HEK293 (cell line): ENCODE results near the gene GALR2.

ENCODE experiments used
- CTCF ChIA-PET: fragments of 350-600 bp; formaldehyde crosslinking; extraction: SDS; loops from one replicate; lab custom pipeline; 2021; ENCODE audit warnings: antibody characterized with exemption; lab: Yijun Ruan, JAX
- POLR2A ChIA-PET: fragments of 300-600 bp; formaldehyde crosslinking; extraction: SDS; loops from one replicate; lab custom pipeline; 2020; ENCODE audit warnings: antibody characterized with exemption, inconsistent platforms; lab: Yijun Ruan, JAX
- H3K27ac ChIP-seq: fragments of 200-500 bp; sonication (Bioruptor generic); 2 replicates; pipeline ENCODE4 v1.5.1; 2014; ENCODE audit warnings: low read depth, low read length, control low read depth, inconsistent platforms; ENCODE audit errors: extremely low read depth
- H3K36me3 ChIP-seq, 2 experiments: fragments of 200-500 bp in 1 of 2; sonication (Bioruptor generic) in 1 of 2; 1 replicate in 1 of 2; 2 replicates in 1 of 2; pipeline ENCODE4 v1.5.1; 2014 to 2017; ENCODE audit warnings: inconsistent platforms in 2 of 2, low read length in 2 of 2; ENCODE audit not compliant: control insufficient read depth in 2 of 2, insufficient read depth in 1 of 2
- H3K4me1 ChIP-seq: fragments of 200-500 bp; sonication (Bioruptor generic); 2 replicates; pipeline ENCODE4 v1.5.1; 2014; ENCODE audit warnings: mild to moderate bottlenecking, low read length, inconsistent platforms; ENCODE audit not compliant: control insufficient read depth, insufficient read depth
- H3K4me3 ChIP-seq: 2 replicates; pipeline ENCODE4 v1.5.1; 2011; ENCODE audit warnings: low read depth, mild to moderate bottlenecking, control low read depth, low read length, moderate library complexity
- H3K9me3 ChIP-seq: fragments of 200-500 bp; sonication (Bioruptor generic); 2 replicates; pipeline ENCODE4 v1.5.1; 2014; ENCODE audit warnings: low read depth, low read length, inconsistent platforms; ENCODE audit not compliant: control insufficient read depth, insufficient read depth
- ELK4 ChIP-seq: IDR thresholded peaks from 2 replicates; pipeline ENCODE4 v1.6.1; 2011; ENCODE audit warnings: mild to moderate bottlenecking, low read depth, low read length, borderline replicate concordance
- FEZF1 ChIP-seq: fragments of 450-650 bp; formaldehyde crosslinking; IDR thresholded peaks from 2 replicates; pipeline ENCODE4 v1.5.1; 2016; ENCODE audit warnings: missing biosample characterization, missing genetic modification characterization
- HOXC10 ChIP-seq: sonication (generic); formaldehyde crosslinking; IDR thresholded peaks from 2 replicates; pipeline ENCODE4 v1.8.1; 2023; ENCODE audit warnings: mild to moderate bottlenecking, missing genetic modification reagents
- KLF10 ChIP-seq: fragments of 450-650 bp; IDR thresholded peaks from 2 replicates; pipeline ENCODE4 v1.5.1; 2018; ENCODE audit warnings: missing biosample characterization, mild to moderate bottlenecking, missing genetic modification characterization
- KLF7 ChIP-seq: fragments of 450-650 bp; formaldehyde crosslinking; IDR thresholded peaks from 2 replicates; pipeline ENCODE4 v1.5.1; 2016; ENCODE audit warnings: missing biosample characterization, missing genetic modification characterization, borderline replicate concordance
- MEIS1 ChIP-seq: sonication (generic); formaldehyde crosslinking; IDR thresholded peaks from 2 replicates; pipeline ENCODE4 v1.8.1; 2022; ENCODE audit warnings: missing genetic modification reagents, mild to moderate bottlenecking, borderline replicate concordance
- PRDM4 ChIP-seq: fragments of 450-650 bp; formaldehyde crosslinking; IDR thresholded peaks from 2 replicates; pipeline ENCODE4 v1.5.1; 2017; ENCODE audit warnings: missing biosample characterization, missing genetic modification characterization
- TSHZ1 ChIP-seq: fragments of 450-650 bp; formaldehyde crosslinking; IDR thresholded peaks from 2 replicates; pipeline ENCODE4 v1.5.1; 2016; ENCODE audit warnings: missing biosample characterization, missing genetic modification characterization, borderline replicate concordance
- ZBTB17 ChIP-seq: fragments of 450-650 bp; formaldehyde crosslinking; IDR thresholded peaks from 2 replicates; pipeline ENCODE4 v1.5.1; 2016; ENCODE audit warnings: missing biosample characterization, missing genetic modification characterization
- ZNF10 ChIP-seq: fragments of 450-650 bp; formaldehyde crosslinking; IDR thresholded peaks from 2 replicates; pipeline ENCODE4 v1.5.1; 2017; ENCODE audit warnings: missing biosample characterization, missing genetic modification characterization
- ZNF121 ChIP-seq: fragments of 450-650 bp; formaldehyde crosslinking; IDR thresholded peaks from 2 replicates; pipeline ENCODE4 v1.5.1; 2016; ENCODE audit warnings: missing biosample characterization, missing genetic modification characterization
- ZNF169 ChIP-seq: fragments of 450-650 bp; formaldehyde crosslinking; IDR thresholded peaks from 2 replicates; pipeline ENCODE4 v1.5.1; 2016; ENCODE audit warnings: missing biosample characterization, missing genetic modification characterization
- ZNF26 ChIP-seq: fragments of 450-650 bp; formaldehyde crosslinking; IDR thresholded peaks from 2 replicates; pipeline ENCODE4 v1.5.1; 2016; ENCODE audit warnings: missing biosample characterization, missing genetic modification characterization
- ZNF350 ChIP-seq: fragments of 450-650 bp; formaldehyde crosslinking; IDR thresholded peaks from 2 replicates; pipeline ENCODE4 v1.5.0; 2017; ENCODE audit warnings: missing biosample characterization, mild to moderate bottlenecking, missing genetic modification characterization
- ZNF391 ChIP-seq: fragments of 450-650 bp; formaldehyde crosslinking; IDR thresholded peaks from 2 replicates; pipeline ENCODE4 v1.5.1; 2016; ENCODE audit warnings: low read depth, missing biosample characterization, missing genetic modification characterization, borderline replicate concordance
- ZNF777 ChIP-seq: fragments of 450-650 bp; formaldehyde crosslinking; IDR thresholded peaks from 2 replicates; pipeline ENCODE4 v1.5.1; 2017; ENCODE audit warnings: missing biosample characterization, missing genetic modification characterization, borderline replicate concordance

Gene GALR2

GRCh38 chr17:76120658-76121008, 46.1 kb downstream of the GALR2 start:
- Histone ChIP-seq H3K27ac (no peak overlapping the region), H3K4me1 (no peaks in the 10 kb centered on the region), H3K4me3 (no peak overlapping the region), H3K36me3 (no peaks in the 10 kb centered on the region), H3K9me3 (no peaks in the 10 kb centered on the region)
- TF ChIP-seq TSHZ1 (tag by site-specific recombination) (no peak), PRDM4 (tag by site-specific recombination) (no peak), KLF7 (no peak), ZNF10 (tag by site-specific recombination) (no peak), ZNF391 (tag by site-specific recombination) (no peak), ZNF169 (tag by site-specific recombination) (no peak), ZNF121 (no peak), MEIS1 (CRISPR knock-in tag) (no peak), KLF10 (tag by site-specific recombination) (no peak)
- CTCF ChIA-PET = interaction anchor here (0.5 to 11.8 kb wide), 31 partner anchors 10 to 290 kb away, joined by 3 to 191 read pairs (median 4); partner anchors contain the start of gene EXOC7
- POLR2A ChIA-PET = no interaction called here

- CTCF ChIA-PET = interaction anchor here (0.6 to 11.8 kb wide), 31 partner anchors 8 to 408 kb away, joined by 3 to 191 read pairs (median 5); partner anchors contain the start of genes EXOC7 and SRP68
- Histone ChIP-seq H3K27ac (no peak overlapping the region), H3K36me3 (no peaks in the 10 kb centered on the region)
- POLR2A ChIA-PET = interaction anchor here (0.8 to 1.0 kb wide), 3 partner anchors 11 to 158 kb away, joined by 3 to 7 read pairs (median 3); no protein-coding TSS in a partner anchor
- no peak for TF ChIP-seq ZNF26 (tag by site-specific recombination)
- TF ChIP-seq HOXC10 (CRISPR knock-in tag) = no peak
- no peak for TF ChIP-seq ELK4
- TF ChIP-seq ZNF777 (tag by site-specific recombination) = no peak
- no peak for TF ChIP-seq ZNF350 (tag by site-specific recombination)
- no peak for TF ChIP-seq FEZF1 (tag by site-specific recombination)
- no peak for TF ChIP-seq ZBTB17 (tag by site-specific recombination)
- TF ChIP-seq, all 188 proteins: peak for 0
- H3K9me3 ChIP-seq = no peaks in the 10 kb centered on the region
- no peaks in the 10 kb centered on the region for H3K4me1 ChIP-seq
- no peak overlapping the region for H3K4me3 ChIP-seq
Measured at GRCh38 chr17:76121932-76122430, 47.4 kb downstream of the GALR2 start.
